TTC549 (cell line): ENCODE results near the gene RBP2.

ENCODE experiments used
- FAIRE-seq: peaks from 2 replicates; lab custom pipeline; 2012; peaks lifted over from hg19 to GRCh38; lab: Jason Lieb, UNC

RBP2 gene

DNA sequence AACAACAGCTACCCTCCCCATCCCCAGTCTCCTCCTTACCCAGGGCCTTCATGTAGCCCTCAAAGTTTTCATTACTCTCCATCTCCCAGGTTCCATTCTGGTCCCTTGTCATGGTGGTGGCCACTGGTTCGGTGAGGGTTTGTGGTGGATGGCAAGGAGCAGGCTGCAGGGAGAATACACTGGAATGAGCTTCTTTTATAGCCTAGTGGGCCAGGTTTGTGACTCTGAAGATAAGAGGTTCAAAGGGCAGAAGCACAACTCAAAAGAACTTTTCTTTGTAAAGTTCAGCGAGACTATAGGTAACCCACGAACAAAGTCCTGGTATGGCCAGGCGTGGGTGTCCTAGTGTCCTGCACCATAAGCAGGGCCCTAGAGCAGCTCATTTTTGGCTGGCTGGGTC, at the start of gene RBP2:
TSS of gene RBP2 (minus strand) at position 169 of the 400 bp plus-strand sequence. CDS start at position 112, 57 bp downstream.
- FAIRE-seq, result no peak

DNA sequence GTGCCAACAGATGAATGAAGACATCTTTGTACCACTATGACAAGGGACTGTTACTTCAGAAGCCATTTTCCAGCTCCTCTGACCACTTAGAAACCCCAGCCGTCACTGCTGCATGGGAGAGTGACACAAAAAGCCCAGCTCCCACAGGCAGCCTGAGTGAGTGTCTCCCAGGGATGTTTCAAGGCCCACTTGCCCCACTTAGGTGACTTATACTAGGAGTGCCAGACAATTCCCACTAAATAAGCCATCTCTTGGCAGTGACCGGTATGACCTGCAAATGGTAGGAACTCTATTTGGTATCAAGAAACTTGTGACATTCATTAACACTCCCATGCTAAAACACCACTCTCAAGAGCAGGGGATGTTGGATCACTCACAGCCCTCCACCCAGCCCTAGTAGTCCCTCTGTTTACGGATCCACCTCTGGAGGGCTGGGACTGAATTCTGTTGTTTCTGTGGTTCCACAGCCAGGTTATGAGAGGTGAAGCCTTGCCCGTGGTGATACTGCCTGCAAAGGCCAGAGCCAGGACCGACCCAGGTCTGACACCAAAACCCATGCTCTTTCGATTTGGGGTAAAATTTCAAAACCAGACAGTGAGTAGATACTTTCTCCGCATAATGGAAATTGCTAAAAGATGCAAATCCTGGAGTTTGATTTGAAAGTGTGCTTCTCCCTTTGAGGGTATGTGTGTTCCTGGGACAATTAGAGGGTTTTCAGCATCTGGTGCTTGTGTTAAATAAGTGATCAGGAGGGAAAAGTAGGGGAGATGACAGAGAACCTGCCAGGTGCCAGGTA, 48.7 kb upstream of the RBP2 start:
- no peak for FAIRE-seq

DNA sequence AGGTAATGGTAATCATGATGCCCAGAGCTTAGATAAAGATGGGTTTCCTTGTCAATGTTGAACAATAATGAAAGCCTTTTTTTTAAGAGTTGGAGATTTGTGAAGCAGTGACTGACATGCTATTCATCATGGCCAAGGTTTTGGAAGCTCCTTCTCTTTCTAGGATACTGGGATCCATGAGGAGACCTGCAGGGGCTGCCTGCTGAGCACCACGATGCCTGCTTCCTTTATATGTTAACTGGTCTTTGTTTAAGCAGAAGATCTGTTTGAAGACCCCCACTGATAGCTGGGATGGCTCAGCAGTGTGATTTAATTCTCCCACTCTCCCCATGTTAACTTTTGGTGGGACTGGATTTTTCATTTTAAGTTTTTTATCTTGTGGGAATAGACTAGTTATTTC, 47.4 kb upstream of the RBP2 start:
- FAIRE-seq, result no peak

DNA sequence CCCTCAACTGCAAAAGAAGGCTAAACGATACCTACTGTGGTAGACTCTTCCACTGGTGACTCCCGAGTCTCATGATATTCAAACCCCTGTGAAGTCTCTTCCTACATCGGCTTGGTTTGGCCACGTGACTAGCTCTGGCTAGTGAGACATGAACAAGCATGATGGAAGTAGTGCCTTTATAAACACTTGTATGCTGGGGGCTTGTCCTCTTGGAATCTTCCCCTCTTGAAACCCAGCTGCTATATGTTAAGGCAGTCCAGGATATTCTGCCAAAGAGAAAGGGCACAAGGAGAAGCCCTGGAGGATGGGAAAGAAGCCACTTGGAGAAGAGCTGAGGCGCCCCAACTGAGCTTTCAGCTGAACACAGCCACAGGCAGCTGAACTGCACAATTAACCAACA, 46.9 kb upstream of the RBP2 start:
- no peak for FAIRE-seq

DNA sequence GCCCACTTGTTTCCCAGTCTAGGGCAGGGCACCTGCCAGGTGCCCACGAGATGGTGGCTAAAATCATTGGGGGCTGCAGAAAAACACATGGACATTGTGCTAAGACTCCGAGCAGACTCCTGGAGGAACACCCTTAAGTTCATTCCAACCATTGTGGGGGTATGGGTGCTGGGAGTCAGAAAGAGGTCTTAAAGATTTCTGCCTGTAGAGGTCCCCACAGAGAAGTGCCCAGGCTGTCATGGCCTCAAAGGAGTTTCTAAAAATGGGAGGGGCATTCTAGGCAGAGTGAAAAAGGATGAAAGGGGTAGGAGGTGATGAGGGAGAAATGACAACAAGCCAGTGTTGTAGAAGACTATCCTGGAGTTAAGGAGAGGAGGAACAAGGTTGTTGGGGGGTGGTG, 46.1 kb upstream of the RBP2 start:
- no peak for FAIRE-seq

DNA sequence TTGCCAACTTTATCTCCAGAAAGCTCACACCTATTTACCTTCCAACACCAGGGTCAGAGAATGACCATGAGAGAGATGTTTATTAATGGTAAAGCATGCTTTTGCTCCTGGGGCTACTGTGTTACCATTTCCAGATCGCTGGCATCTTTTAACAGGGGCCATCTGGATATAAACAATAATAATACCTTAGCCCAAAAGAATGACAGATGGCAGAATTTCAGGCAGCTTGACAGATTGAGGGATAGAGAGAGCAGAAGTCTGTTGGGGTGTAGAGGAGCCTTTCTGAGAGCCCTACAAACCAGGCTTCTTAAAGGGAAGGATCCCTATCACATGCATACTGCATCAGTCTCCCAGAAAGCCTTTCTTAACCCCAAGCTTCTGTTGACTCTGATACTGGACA, 45.5 kb upstream of the RBP2 start:
- FAIRE-seq, result no peak

DNA sequence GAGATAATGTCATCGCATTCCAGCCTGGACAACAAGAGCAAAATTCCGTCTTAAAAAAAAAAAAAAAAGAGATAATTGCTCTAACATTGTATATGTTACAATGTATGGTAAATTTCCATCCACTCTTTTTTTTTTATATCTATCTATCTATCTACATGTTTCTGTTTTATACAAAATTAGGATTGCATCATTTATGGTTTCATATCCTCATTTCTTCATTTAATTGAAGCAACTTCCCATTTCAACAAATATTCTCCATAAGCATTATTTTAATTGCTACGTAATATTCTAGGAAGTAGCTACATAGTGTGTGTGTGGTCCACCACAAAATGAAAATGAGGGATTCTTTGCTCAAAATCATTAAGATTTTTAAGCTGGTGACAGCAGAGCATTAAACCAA, 44.8 kb upstream of the RBP2 start:
- no peak for FAIRE-seq

DNA sequence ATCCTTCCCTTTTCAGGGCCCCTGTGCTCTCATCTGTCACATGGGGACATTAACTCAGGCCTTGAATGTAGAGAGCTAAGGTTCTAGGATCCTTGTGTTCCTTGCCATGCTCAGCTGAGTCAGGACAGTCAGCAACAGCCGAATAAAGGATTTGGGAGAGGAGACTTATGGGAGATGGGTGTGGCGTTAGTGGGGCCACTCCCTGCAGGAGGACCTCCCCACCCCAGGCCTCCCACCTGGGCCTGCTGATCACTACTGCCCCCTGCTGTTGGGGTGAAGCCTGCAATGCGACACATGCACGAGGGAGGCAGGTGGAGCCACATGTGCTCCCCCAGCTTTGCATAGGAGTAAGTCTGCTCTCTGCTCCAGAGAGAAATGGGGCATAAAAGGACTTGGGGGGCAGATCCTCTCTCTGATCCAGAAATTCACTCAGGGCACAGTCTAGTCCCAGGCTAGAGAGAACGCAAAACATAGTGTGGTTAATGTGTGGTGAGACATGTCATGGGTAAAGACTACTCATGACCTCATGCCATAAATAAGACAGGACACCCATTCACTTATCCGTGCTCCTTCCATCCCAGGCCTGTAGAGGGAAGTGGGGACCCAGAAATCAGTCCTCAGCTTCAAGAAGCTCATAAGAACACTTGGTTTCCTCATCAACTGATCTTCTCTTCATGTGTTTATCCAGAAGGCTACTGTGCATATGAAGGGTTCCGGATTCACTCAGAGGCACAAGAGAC, 43.9 kb upstream of the RBP2 start:
- FAIRE-seq, result no peak

DNA sequence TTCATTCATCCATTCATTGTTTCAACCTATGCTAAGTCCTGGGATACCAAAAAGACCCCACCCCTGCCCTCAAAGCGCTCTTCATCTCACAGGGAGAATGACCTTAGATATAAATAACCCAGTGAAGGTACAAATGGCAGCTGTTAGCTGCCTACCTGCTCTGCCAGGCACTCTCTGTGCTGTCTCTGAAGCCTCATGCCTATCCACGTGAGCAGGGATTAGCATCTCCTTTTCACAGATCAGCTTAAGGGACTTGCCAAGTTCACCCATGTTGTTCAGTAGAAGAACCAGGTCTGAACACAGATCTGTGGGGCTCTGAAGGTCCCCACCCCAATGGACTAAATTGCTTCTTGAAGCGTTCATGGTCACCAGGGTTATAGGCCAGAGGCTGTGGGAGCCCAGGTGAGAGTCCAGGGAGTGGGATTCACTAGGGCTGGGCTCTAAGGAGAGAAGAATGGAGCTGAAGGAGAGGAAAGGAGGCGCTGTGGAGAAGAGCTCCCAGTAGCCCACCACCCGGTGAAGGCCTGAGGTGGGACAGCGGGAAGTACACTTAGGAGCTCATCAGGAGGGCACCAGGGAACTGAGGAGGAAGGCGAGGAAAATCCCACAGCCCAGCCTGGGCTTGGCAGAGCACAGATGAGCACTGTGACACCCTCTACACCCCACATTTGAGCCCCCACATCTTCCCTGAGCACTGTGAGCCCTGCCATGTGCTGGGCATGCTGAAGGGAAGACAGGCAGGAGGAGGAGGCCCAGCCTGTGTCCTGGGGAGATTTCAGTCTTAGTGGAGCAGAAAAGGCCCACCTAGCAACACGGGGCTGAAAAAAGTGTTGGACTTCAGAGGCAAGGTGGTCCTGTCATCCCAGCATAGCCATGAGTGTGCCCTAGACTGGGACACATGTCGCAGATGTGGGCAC, 42.9 kb upstream of the RBP2 start:
- FAIRE-seq, result no peak

DNA sequence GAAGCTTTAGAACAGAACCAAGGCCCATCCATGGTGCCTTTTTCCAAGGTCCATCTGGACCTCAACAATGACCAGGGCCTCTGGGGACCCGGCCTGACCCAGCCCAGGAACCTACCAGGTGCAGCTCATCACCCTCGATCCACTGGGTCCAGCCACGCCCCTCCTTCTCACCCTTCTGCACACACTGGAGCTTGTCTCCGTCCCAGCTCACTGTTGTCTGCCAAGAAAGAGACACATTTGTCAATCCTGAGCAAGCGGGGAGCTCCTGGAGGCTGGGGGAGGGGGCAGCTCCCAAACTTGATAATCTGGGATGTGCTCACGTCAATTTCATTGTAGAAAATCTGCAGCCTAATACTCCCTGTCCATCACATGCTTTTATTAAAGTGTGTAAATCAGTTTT, 42.0 kb upstream of the RBP2 start:
- FAIRE-seq, result no peak

DNA sequence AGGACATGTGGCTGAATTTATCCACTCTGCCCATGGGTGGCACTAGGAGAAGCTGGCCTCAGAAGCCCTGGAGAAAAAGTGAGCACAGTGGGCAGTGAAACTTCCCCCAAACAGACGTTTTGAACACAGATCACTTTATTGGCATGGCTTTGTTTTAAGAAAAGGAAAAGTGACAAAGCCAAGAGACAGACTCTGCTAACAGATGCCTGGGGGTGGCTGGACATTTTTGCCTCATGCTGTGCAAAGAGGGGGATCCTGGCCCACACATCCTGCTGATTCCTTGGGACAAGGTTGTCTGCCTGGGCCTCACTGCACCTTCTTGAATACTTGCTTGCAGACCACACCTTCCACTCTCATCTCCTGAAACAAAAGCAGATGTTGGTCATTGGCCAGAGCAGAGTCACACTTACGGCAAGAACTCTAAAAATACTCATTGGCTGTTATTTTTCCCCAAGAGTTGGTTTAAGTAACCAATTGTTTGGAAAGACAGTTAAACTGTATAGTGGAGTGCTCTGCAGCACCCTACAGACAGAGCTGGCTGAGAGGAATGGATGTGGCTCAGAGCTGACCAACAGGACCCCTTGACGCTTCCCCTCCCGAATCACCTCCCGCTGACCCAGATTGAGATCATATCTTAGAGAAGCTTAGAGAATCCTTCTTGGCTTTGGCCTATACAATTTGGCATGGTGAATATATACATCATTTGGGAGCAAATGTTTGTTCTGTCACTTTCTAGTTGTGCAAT, 41.2 kb upstream of the RBP2 start:
- FAIRE-seq, result no peak

DNA sequence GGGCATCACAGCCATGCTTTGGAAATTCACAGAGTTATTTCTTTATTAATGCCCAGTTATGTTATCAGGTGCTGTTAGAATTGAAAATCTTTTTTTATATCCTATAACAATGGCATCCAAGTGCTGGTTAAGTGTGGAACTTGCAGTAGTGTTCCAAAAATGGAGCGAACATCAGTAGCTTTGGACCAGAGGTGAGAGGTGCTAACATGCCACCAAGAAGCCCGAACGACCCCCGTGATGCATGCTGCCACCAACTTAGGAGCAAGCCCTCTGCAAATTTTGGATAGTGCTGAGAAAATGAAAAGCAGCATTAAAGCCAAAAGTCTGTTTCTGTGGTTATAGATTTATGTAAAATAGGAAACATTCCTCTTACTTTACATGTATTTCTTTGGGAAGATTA, 38.4 kb upstream of the RBP2 start:
- FAIRE-seq, result no peak

DNA sequence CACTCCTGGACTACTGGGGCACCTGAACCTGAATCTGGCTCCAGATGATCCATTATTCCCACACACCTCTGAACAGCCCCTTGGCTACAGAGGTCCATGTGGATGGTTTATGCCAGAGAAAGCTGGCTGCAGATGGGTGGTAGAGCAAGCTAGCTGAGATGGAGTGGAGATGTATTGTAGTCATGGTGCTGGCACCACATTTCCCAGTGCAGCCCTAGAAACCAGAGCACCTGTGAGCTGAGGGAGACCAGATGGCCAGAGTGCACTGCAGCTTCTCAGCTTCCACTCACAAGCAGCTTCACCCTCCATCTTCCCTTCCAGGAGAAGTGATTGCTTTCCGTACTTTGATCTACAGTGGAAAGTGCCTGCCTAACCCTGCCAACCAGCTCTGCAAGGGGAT, 33.3 kb upstream of the RBP2 start:
- FAIRE-seq, result no peak

DNA sequence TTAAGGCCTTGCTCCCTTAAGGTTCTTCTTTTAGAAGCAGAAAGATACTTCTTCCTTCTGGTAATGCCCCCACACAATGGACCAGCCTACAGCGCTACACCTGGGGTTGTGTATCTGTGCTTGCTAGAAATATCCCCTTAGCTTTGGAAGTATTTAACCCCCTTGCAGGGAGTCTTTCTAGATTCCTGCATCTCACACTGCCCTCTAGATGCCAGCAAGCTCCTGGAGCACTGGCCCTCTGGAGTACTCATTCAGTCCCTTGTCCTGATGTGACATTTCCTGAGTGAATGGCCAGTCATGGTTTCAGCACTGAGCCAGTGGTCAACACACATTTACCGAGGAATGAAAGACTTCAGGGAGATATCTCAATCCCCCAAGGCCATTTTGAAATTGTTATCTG, 30.4 kb upstream of the RBP2 start:
- no peak for FAIRE-seq

DNA sequence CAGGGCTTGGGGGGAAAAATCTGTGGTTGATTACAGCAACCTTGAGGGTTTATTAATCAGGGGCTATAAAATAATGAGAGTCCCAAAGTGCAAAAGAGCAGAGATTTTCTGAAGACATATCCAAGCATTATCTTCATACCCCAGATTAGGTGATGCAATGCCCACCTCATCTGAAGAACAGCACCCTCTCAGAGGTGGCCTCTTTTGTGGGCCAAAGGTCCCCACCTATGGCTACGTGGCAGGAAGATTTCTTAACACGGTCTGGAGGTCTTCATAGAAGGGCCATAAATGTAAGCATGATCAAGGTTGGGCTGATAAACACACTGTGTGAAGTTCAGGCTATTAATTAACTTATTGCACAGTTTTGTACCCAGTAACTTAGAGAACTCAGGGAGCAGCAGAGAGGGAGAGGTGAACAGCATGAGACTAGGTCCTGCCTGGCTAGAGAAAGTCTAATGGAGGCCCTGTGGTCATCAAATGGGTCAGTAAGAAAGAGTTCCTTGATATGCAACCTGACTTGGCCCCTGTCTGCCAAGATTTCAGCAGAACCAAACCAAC, 29.6 kb upstream of the RBP2 start:
- no peak for FAIRE-seq

DNA sequence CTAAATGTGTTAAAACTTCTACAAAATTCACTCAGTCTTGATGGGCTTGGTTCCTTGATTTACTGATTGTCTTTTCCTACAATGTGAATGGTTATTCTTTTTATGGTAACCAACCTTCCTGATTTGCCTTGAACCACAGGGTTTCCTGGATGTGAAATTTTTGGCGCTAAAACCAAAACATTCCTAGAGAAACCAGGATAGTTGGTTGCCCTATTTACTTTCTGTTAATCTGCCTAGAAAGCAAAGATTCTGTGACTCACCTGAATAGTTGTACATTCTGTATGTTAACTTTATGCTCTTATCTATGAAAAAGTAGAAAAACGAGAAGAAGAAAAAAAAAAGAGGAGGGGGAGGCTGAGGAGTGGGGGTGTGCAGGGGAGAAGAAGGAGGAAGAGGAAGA, 23.2 kb upstream of the RBP2 start:
- no peak for FAIRE-seq

DNA sequence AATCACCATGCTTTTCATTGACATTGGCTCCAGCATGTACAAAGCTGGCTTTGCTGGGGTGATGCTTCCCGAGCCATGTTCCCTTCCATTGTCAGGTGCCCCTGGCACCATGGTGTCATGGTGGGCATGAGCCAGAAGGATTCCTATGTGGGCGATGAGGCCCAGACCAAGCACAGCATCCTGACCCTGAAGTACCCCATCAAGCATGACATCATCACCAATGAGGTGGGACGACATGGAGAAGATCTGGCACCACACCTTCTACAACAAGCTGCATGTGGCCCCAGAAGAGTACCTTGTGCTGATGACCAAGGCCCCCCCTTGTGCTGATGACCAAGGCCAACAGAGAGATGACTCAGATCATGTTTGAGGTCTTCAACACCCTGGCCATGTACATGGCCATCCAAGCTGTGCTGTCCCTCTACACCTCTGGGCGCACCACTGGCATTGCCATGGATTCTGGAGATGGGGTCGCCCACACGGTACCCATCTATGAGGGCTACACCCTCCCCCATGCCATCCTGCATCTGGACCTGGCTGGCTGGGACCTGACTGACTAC, 17.6 kb upstream of the RBP2 start:
- no peak for FAIRE-seq

DNA sequence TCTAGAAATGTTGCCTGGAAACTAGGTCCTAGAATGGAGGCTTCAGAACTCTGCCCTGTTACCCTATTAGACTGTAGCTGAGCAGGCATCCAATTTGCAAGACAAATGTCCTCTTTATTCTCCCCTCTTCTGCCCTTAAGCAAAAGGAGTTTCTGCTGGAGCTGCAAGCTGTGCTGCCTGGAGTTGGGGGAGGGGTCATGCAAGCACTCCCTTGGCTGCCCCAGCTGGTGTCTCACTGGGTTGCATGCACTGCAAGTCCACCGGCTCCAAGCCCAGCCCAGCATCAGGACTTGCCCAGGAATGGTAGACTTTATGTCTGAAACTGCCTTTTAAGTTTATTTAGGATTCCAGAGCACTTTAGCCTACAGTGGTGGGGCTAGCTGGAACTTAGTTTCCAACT, 15.7 kb upstream of the RBP2 start:
- FAIRE-seq, result no peak

DNA sequence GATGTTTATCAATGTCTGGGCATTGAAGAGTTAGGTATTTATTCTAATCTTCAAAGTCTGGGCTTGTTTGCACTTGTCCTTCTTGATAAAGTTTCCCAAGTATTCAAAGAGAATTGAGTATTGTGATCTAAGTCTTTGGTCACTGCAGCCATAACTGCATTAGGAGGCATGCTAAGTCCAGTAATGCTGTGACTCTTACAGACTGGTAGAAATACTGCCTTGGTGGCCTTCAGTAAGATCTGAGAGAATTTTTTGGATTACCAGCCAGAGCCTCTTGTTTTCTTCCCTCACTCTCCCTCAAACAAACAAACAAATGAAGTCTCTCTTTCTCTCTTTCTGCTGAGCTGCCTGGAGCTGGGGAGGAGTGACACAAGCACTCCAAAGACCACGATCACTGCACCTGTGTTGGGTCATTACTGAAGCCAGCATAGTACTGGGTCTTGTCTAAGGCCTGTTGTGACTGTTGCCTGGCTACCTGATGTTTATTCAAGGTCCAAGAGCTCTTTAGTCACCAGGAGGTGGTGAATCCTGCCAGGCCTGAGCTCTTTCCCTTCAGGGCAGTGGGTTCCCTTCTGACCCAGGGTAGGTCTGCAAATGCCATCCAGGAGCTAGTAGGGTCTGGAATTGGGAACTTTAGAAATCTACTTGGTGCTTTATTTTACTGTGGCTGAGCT, 14.8 kb upstream of the RBP2 start:
- FAIRE-seq, result no peak

DNA sequence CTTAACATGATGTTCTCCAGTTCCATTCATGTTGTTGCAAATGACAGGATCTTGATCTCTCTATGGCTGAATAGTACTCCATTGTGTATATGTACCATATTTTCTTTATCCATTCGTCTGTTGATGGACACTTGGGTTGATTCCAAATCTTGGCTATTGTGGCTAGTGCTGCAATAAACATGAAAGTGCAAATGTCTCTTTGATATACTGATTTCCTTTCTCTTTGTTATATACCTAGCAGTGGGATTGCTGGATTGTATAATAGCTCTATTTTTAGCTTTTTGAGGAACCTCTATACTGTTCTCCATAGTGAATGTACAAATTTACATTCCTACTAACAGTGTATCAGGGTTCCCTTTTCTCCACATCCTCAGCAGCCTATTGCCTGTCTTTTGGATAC, 5.9 kb upstream of the RBP2 start:
- no peak for FAIRE-seq

DNA sequence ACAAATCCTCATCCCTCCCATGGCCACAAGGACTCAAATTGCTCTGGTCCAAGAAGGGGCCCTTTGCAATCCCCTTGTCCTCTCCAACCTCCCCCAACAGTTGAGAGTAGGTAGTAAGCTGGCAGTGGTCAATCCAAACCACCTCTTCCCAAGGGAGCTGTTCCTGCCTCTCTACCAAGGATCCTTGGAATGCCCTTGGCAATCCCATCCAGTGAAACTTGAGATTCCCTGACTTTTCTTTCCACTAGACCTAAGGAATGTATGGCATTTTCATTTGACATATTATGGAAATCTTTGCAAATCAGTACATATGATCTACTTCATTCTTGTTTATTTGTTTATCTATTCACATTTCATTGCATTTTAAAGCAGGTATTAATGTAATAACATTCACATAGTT, 4.8 kb upstream of the RBP2 start:
- FAIRE-seq, result no peak
